Thyroid gland (tissue), 4 donors: ENCODE data around the gene INPP5D.

Experiments used
- CTCF ChIP-seq, 6 experiments: fragments of 200-600 bp in 3 of 6; fragments of 450-650 bp in 3 of 6; sonication (generic) in 3 of 6; IDR thresholded peaks; one replicate each; pipeline ENCODE4 v1.5.1; 2016 to 2019; ENCODE audit warnings: antibody characterized with exemption in 6 of 6, mild to moderate bottlenecking in 2 of 6, inconsistent platforms in 1 of 6, moderate library complexity in 1 of 6
- POLR2A ChIP-seq, 2 donors: fragments of 450-650 bp; IDR thresholded peaks; one replicate each; pipeline ENCODE4 v1.6.1; 2017; ENCODE audit warnings: antibody characterized with exemption in 2 of 2, mild to moderate bottlenecking in 2 of 2, moderate library complexity in 1 of 2

- no peak for TF ChIP-seq CTCF (IDR thresholded peaks at IDR 0.05)
- no peak for TF ChIP-seq POLR2A (IDR thresholded peaks at IDR 0.05)
Observed at GRCh38 chr2:233179848-233180366, 119.8 kb downstream of the INPP5D start.
